ENCODE results near the gene ICE2.

ICE2 gene

DNA sequence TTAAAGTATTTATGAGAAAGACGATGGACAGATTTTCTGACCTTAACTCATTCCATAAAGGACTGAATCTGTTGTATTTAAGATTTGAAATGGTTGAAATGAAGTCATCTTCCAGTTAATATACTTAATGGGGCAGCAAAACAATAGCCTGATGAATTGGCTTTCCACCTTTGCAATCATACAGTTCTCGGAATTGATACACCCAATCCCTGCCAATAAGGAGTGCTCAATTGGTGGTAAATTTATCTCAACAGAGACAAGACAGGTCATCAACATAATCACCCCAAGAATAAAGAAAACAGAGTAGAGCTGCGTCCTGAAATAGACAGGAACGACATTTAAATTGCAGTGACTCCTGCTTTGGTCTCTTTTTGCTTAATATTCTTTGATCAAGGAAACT lies 92.3 kb downstream of the ICE2 start:
- no peak for DNase-seq

DNA sequence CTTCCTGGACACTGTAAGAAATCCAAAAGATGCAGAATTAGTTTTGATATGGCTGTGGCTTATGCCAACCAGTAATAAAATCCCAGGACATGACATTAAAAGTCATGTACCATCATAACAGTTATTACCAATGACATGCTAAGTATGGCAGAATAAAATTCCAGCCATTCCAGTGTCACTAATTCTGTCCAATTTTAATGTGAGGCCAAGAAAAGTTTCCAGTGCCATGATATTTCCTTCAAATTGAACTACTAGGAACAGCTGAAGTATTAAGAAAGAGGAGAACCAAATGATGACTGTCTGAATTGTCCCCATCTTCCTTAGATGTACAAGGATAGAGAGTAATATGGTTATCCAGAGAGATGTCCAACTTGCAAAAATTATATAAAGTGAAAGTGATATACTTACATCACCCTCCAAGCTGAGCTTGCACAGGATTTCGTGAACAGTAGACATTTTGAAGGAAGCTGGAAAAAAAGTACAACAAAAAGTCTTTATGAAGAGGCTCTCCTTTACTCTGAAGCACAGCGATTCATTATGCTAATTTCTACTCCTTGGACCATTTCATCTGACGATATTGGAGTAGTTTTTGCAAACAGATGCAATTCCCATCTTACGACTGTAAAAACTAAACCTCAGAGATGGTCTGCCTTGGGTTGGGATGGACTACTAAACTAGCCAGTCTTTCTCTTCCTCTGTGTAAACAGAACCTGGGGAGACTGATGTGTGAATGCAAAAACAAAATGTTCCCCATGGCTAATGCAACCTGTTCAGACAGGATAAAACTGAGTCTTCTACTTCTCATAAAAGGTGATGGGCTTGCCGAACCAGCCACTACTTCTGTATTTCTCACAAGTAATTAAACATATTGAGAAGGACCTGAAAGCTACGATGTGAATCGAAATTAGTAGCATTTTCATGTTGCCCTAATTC lies 93.1 kb downstream of the ICE2 start:
- DNase-seq = no peak

DNA sequence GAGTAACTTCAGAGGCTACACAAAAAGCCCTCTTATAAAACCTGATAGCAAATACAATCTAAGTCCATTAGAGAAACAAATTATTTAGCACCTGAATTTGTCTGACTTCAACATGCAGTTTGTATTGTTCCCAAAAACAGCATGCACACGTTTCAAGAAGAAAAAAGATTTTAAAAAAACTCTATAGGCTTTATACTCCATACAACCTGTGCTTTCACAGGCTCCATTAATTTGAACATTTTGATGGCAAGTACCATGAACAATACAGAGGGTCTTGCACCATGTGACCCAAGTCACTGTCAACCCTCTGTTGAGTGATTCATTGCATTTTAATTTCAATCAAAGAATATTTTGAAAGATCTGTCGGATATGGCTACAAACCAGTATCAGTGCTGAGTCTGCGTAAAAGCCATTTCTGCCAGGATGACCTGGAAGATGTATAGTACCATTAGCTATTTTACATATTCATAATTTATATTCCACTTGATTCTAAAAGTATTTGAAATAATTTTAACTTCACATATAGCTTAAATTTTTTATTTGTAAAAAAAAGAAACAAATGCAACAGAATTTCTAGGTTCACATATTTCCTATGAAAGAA lies 94.3 kb downstream of the ICE2 start:
- no peak for DNase-seq

DNA sequence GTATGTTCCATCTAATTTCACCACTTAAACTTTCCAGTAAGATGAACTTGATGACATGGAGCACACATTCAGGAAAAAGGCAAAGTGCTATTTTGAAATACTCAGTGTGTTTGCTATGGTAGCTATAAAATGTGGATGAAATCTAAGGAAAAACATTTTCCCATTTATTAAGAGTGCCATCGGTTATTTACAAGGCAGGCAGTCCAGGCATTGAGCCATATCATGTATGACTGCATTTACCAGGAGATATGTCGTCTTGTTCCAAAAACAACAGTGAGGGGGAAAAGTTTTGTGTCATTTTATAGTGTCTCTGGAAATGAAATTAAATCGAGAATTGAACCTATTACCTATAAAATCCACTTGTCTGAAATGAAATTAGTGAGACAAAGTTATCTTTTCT lies 94.9 kb downstream of the ICE2 start:
- DNase-seq = no peak

DNA sequence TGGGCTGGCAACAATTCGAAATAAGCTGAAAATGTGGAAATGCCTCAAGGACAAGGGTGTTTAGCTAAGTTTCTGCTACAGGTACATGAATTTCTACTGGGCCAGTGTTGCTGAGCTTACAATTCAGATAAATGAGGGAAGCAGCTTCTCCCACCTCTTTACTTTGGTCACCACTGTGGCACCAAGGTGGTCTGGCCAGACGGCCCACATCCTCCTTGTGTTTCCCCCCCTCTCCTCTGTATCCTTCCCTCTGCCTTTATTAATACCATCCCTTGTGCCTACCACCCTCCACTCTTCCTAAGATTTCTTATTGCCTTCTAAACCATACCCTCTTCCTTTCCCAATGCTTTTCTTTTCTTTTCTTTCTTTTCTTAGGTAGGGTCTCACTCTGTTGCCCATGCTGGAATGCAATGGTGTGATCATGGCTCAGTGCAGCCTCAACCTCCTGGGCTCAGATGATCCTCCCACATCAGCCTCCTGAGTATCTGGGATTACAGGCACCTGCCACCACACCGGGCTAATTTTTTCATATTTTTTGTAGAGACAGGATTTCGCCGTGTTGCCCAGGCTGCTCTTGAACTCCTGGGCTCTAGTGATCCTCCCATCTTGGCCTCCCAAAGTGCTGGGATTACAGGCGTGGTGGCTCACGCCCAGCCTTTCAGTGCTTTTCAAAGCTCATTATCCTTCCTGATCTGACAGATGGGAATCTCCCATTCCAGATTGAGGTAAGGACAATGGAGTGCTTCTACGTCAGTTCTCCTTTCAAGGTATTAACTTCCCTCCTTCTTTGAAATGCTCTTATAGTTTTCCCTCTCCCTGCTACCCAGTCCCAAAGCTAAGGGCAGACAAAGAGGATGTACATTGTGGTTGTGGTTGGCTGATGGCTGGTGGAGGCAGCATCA lies 95.9 kb downstream of the ICE2 start:
- no peak for DNase-seq

DNA sequence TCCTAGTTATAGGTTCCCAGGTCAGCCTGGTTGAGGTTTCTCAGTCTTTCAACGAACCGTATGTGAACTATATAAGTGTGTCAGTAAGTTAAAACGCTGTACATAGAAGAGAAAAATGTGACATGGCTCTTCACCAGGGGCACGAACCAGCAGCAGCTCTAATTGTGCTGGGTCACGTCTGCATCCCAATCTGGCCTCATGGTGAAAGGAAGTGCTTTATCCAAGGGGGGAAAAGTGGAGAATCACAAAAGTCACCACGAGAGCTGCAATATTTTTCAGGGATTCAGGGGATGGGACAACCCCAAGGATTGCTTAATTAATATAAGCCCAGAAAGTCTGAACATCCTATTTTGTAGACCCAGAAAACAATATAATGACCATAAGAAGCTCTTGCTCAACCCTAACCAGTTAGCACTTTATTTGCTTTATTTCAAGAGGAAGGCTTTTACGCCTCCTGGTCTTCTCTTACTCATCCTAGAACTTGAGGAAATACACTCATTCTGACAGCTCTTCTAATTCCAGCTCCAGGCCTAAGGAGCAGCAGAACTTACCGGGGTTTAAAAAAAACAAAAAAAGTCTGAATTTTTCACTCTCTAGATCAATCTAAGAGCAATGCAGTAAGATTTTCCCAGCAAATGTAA lies 97.7 kb downstream of the ICE2 start:
- DNase-seq = no peak

DNA sequence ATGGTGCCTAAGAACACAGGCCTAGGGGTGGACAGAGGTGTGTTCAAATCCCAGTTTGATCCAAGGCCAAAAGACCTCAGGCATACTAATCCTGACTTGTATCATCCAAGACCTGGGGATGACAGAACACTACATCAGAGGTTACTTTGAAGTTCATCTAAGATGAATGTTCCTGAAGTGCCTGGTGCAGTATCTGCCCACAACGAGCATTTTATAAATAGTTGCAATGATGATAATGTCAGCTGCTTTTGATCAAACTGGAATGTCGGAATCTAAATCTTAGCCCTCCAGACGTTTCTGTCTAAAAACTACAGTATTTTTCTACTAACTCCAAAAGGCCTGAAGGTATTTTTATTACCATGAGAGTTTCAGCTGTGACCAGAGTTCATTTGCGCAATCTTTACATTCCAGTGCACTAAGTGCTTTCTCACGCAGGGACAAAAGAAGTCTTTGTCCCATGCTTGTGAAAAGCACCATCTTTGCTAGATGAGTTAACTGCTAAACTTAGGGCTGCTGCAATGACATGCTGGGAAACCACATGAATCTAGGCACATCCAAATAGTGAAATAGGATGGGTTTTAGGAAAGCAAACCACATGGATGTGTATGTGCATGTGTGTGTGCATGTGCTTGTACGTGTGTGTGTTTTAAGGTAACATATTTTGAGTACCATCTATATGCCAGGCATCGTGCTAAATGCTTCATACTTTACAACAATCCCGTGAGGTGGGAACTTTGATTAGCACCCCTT lies 99.2 kb downstream of the ICE2 start:
- DNase-seq = no peak

DNA sequence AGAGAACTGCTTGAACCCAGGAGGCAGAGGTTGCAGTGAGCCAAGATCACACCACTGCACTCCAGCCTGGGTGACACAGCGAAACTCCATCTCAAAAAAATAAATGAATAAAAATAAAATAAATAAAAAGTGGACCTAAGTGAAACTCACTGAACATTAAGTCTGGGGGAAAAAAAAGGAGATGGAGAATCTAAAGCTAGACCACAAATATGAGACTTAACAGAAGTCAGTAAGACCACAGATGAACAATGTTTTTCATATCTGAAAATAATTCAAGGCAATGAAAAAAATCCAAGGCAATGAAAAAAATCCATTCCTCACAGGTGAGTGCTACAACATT lies 99.8 kb downstream of the ICE2 start:
- no peak for DNase-seq

DNA sequence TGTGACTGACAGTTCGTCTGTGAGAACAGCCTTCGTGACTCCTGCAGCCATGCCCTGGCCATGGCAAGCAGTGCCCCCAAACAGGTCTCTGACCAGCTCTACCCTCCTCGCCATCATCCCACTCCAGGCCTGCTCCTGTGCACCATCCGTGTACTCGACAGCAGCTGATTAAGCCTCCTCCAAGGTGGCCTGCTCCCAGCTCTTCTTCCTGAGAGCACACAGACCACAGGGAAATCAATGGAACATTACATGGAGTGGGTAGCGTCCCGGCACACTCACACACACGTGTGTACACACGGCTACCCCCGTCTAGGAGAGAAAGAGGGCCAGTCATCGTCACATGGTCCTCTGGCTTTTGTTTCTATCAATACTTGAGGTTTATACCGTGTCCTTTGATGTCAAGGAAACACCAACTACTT lies 102.3 kb downstream of the ICE2 start:
- no peak for DNase-seq

DNA sequence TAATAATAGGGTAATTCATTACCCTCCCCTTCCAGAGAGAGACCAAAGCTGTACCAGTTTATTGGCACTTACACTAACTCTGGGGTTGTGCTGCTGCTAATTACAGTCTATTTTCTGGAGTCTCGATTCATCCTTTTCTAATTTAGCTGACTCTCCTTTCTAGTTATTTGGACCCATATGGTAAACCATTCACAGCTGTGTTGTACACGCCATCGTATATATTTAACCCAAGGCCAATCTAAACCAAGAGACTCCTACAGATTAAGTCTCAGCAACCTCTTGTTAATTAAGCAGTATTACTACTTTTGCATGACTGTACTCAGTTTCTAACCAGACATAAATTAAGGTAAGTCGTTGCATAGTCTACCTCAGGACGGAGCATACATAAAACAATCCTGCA lies 103.6 kb downstream of the ICE2 start:
- no peak for DNase-seq

DNA sequence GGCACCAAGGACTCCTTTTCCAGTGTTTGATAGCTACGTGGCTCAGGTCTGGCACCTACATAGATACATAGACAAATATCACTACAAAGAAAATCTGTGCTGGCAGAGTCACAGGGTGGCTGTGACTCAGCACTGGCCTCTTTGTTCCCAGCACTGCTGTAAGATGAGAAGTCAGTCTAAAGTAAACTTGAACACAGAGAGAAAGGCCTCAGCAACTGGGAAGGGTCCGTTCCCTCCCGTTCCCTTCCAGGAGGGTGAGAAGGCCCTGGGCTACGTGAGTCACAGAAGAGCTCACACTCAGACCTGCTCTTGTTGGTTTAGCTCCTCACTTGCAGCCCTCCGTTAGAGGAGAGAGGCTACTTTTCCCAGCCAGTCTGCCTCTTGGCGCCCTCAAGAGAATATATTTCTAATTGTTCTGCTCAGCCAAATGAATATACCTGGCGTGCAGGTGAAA lies 104.3 kb downstream of the ICE2 start:
- no peak for DNase-seq

DNA sequence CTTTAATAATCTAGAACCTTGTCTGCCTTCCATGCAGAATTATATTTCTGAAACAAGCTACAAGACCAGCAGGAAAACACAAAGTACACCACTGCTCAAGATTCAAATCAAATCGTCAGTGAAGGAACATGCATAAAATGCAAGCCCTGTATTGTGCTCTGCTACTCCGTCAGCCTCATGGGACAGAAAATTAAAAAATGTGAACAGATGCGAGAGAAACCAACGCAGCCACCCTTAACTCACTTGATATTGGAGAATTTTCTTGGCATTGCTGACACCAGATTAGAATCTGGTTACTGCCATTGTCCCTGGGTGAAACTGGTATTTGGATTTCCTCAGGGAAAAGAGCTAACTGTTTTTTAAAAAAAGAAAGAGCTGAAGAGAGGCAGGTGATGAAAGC lies 104.7 kb downstream of the ICE2 start:
- DNase-seq = no peak

DNA sequence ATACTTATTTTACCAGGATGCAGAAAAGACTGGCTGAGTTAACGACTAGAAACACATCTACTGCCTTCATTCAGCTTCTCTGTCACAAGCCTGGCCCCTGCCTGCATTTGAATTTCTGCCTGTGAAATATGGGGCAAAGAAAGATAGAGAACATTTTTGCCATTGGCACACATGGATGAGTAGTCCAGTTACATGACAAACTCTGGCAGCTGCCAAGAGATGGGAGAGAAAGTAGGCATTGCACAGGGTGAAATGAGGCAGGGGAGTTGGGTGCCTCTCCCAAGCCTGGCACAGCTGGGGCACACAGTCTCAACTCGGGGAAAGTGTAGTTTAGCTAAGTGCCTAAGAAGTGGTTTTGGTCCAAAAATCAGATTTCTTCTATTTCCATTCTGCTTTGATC lies 105.2 kb downstream of the ICE2 start:
- no peak for DNase-seq

DNA sequence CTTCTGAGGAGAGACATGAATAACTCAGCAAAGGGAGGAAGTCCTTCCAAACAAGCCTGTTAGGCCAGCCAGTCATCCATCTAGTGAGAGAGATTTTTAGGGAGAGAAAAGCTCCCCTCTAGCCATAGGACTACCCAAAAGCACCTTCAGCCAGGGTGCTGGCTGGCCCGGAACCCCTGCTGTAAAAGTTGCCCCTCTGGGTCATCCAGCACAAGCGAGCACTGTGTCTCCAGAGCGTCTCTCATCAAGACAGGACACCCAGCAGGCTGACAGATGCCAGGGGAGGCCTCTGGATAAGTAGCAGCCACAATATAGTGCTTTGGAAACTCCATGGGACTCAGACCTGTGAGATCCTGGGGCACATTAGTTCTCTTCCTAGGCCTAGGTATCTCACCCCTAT lies 105.6 kb downstream of the ICE2 start:
- no peak for DNase-seq

DNA sequence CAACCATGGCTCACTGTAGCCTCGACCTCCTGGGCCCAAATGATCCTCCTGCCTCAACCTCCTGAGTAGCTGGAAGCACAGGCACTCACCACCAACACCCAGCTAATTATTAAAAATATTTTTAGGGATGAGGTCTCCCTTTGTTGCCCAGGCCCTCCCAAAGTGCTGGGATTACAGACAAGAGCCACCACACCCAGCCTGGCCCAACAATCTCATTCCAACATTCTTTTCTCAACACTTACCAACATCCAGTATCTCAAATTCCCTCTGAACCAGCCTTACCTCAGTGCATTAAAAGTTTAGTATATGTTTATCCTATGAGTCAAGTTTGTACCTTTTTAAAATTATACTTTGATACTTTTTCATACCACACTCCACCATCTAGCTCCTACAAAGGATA lies 106.2 kb downstream of the ICE2 start:
- no peak for DNase-seq

DNA sequence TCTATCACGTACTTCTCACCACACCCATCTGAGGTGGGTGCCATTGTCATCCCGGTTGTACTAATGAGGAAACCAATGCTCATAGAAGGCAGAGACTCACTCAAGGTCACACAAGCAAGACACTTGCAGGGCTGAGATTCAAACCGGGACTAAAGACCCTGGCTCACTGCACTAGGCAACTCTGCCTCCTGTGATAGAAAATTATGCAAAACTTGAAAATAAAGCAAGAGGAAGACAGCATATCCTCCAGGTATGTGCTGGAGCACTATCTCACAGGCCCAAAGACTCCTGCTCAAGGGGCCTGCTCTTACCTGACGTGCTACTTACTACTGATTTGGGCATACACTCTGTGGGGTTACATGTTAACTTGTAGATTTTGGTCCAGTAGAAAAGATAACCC lies 106.7 kb downstream of the ICE2 start:
- DNase-seq = no peak

DNA sequence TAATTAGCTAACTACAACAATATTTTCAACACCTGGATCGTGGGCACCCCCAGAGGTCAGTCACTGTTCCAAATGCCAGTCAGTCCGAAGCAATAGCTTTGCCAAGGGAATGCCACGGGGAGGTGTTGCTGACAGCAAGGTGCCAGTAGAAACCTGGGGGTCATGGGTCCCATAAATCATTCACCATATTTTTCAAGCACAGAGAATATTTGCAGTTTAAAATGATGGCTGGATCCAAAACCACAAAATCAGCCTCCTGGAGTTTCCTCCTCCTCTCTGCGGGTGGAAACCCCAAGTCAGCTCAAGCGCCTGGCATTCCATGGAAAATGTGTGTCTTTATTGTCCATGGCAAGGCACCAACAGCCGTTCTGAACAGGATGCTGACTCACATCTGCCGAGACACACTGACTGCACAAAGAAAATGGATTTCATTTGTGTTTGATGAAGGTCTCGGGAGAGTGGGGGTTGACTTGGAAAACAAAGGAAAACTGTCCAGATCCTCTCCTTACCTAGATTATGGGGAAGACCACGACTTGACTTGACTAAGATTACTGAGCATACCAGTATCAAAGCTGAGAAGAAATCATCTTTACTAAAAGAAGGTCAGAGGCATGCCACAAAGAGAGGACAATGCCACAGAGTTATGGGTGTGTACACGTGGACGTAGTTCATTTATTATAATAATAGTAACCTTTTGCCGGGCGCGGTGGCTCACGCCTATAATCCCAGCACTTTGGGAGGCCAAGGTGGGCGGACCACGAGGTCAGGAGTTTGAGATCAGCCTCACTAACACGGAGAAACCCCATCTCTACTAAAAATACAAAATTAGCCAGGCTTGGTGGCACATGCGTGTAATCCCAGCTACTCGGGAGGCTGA lies 107.5 kb downstream of the ICE2 start:
- no peak for DNase-seq

DNA sequence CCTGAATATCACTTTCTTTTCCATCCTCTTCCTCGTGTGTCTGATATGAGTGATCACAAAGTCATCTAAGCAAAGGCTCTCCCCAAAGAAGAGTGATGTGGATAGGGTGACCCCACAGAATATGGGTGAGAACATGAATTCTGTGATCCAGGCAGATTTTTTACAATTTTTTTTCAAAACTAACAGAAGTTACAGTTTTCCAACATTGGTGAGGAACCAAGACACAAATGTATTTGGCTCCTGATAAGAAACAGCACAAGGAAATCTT lies 108.1 kb downstream of the ICE2 start:
- no peak for DNase-seq

DNA sequence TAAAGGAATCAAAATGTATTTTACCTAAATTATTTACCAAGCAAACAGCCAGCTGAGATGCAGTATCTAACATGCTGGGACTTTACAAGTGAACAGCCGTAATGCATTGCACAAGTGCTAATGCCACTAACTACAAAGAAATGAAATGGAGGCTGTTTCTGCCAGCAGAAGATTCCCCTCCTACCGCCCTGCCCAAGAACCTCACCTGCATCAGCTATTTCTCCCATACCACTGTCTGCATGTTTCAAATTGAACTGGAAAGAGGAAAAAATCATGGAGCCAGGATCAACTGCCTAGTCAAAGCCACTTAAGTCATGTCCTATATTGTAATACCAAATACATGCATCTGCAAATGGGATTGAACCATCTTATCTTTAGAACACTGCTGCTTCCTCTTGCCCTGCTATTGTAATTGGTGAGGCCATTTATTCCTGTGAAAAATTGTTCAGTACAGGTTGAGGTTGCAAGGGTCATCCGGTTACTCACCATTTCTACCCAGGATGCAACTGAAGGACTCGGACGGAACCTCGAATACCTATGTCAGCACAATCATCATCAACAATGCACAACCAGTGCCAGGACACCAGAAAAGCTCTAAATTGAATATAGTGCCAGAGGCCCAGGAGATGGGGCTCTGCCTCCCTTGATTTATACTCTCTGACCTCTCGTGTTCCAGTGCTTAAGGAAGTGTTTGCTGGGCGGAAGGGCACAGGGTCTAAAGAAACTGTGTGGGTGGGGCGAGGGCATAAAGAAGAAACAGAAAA lies 108.7 kb downstream of the ICE2 start:
- no peak for DNase-seq

DNA sequence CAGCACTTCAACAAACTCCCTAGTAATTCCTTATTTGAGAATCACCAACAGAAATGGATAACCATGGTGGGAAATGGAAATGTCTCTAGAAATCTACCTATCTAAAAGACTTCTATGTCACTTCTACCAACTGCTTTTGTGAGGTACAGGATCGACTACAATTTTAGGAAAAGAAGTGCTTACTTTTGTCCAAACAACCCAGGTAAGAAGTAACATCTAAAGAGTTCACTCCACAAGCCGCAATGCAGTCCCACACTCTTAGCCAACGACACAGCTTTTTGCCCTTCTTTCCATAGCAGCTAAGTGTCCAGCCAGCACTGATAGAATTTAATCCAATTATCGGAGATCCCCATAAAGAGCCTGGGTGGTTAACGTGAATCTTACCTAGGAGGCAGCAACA lies 109.2 kb downstream of the ICE2 start:
- DNase-seq = no peak

Data from activated CD4-positive, alpha-beta T cell treated with anti-CD3 and anti-CD28 coated beads, Interleukin-2, amount 50 U/mL, for 1 hour (primary cell).